PFSK-1 (cell line): ENCODE measurements around the gene SAMD14.

Source experiments
- FOXP2 ChIP-seq: optimal IDR thresholded peaks from 2 replicates; pipeline ENCODE3; 2011; ENCODE audit warnings: borderline replicate concordance, control low read depth, inconsistent platforms; ENCODE audit not compliant: insufficient read depth; ENCODE audit errors: extremely low read length, extremely low read depth
- POLR2AphosphoS5 ChIP-seq: IDR thresholded peaks from 2 replicates; pipeline ENCODE4 v1.6.1; 2012; ENCODE audit warnings: low read depth, mild to moderate bottlenecking, control low read depth, low read length, moderate library complexity
- SIN3A ChIP-seq: IDR thresholded peaks from 2 replicates; pipeline ENCODE4 v1.6.1; 2012; ENCODE audit warnings: mild to moderate bottlenecking, low read length, moderate library complexity, borderline replicate concordance; ENCODE audit not compliant: insufficient read depth
- TAF1 ChIP-seq: IDR thresholded peaks from 2 replicates; pipeline ENCODE4 v1.6.1; 2012; ENCODE audit warnings: low read length, control low read depth, borderline replicate concordance; ENCODE audit not compliant: insufficient read depth
- TF ChIP-seq, protein P1 (sequence below), 2 experiments: IDR thresholded peaks; 2 replicates each; pipeline versions ENCODE4 v1.6.1 to v1.8.0; 2011 to 2012; ENCODE audit warnings: low read depth in 2 of 2, low read length in 2 of 2, control low read depth in 1 of 2, inconsistent platforms in 1 of 2, mild to moderate bottlenecking in 1 of 2, moderate library complexity in 1 of 2; ENCODE audit not compliant: insufficient read depth in 1 of 2

- TF ChIP-seq FOXP2 (no peak), POLR2AphosphoS5 (no peak), SIN3A (no peak), TAF1 (no peak)
- TF ChIP-seq, protein P1, sequence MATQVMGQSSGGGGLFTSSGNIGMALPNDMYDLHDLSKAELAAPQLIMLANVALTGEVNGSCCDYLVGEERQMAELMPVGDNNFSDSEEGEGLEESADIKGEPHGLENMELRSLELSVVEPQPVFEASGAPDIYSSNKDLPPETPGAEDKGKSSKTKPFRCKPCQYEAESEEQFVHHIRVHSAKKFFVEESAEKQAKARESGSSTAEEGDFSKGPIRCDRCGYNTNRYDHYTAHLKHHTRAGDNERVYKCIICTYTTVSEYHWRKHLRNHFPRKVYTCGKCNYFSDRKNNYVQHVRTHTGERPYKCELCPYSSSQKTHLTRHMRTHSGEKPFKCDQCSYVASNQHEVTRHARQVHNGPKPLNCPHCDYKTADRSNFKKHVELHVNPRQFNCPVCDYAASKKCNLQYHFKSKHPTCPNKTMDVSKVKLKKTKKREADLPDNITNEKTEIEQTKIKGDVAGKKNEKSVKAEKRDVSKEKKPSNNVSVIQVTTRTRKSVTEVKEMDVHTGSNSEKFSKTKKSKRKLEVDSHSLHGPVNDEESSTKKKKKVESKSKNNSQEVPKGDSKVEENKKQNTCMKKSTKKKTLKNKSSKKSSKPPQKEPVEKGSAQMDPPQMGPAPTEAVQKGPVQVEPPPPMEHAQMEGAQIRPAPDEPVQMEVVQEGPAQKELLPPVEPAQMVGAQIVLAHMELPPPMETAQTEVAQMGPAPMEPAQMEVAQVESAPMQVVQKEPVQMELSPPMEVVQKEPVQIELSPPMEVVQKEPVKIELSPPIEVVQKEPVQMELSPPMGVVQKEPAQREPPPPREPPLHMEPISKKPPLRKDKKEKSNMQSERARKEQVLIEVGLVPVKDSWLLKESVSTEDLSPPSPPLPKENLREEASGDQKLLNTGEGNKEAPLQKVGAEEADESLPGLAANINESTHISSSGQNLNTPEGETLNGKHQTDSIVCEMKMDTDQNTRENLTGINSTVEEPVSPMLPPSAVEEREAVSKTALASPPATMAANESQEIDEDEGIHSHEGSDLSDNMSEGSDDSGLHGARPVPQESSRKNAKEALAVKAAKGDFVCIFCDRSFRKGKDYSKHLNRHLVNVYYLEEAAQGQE (IDR thresholded peaks at IDR 0.05; ENCODE audit: insufficient read depth in 1 of 2, low read depth in 2 of 2, low read length in 2 of 2), result no peak
Observed at GRCh38 chr17:50141745-50142110, 11.8 kb upstream of the SAMD14 start.
